Heart right ventricle (tissue), 16 donors: ENCODE results near the gene ARHGDIG. TPM values are rescaled to one million over a fixed set of nuclear protein-coding genes. Genes with fewer than 3 reads are reported as not detected.
A peak's percentile ranks its signal among the peaks of the same experiment; 100 is the strongest.
"Not testable (repeated sequence)": the region's sequence is repeated elsewhere in the genome, so short reads cannot be mapped to it uniquely, and the experiment has no call there.

ENCODE experiments used
- ATAC-seq, 8 donors: fragments of 200-7000 bp; cut with Tn5 transposase; one replicate each; pipeline ENCODE4 v1.9.1; 2020; ENCODE audit warnings: mild to moderate bottlenecking in 8 of 8, moderate library complexity in 8 of 8, moderate number of reproducible peaks in 1 of 8
- DNase-seq, 2 donors: peaks; one replicate each; pipeline ENCODE4 v3.0.0-alpha.2; 2020
- H3K27ac ChIP-seq, 10 donors: fragments of 200-600 bp; sonication (generic) in 2 of 10; one replicate each; pipeline versions ENCODE4 v1.5.0 to v1.8.0; 2020 to 2022; ENCODE audit warnings: mild to moderate bottlenecking in 3 of 10
- H3K27me3 ChIP-seq, 7 donors: fragments of 200-600 bp; one replicate each; pipeline ENCODE4 v1.8.0; 2021 to 2022; ENCODE audit warnings: mild to moderate bottlenecking in 2 of 7
- H3K36me3 ChIP-seq, 9 donors: fragments of 200-600 bp; sonication (generic) in 1 of 9; one replicate each; pipeline versions ENCODE4 v1.5.0 to v1.8.0; 2020 to 2022; ENCODE audit warnings: mild to moderate bottlenecking in 2 of 9
- H3K4me1 ChIP-seq, 9 donors: fragments of 200-600 bp; sonication (generic) in 1 of 9; one replicate each; pipeline versions ENCODE4 v1.5.0 to v1.8.0; 2020 to 2022; ENCODE audit warnings: mild to moderate bottlenecking in 4 of 9
- H3K4me3 ChIP-seq, 10 donors: fragments of 200-600 bp; sonication (generic) in 2 of 10; one replicate each; pipeline versions ENCODE4 v1.5.0 to v1.8.0; 2020 to 2022; ENCODE audit warnings: mild to moderate bottlenecking in 7 of 10, moderate library complexity in 2 of 10
- H3K9me3 ChIP-seq, 11 donors: fragments of 200-600 bp in 10 of 11; sonication (generic) in 2 of 11; one replicate each; pipeline versions ENCODE4 v1.5.0 to v1.8.0; 2013 to 2022; ENCODE audit warnings: mild to moderate bottlenecking in 2 of 11, control low read depth in 1 of 11, moderate library complexity in 1 of 11
- WGBS, 2 donors: extraction: QIAGEN DNeasy Blood & Tissue Kit; methylation state at CpG; one replicate each; pipeline ENCODE4 v1.1.7; 2013; ENCODE audit warnings: inconsistent platforms in 1 of 2; 5-methylcytosine and 5-hydroxymethylcytosine counted together
- intact Hi-C, 10 donors: fragments of 100-400 bp; cut with DNase I; formaldehyde crosslinking; loops; one replicate each; pipeline versions ENCODE4 v1.11.1 to v1.14.2; 2022
- polyA plus RNA-seq, 2 donors: library from polyadenylated mRNA; stranded (reverse); fragments of 200-250 nt; gene quantifications; one replicate each; pipeline ENCODE4 v1.2.3, GENCODE V29; 2013
- total RNA-seq, 10 donors: library from RNA; stranded (reverse); fragmentation: NEBNext Ultra II Directional in 3 of 10; extraction: Animal tissue kit (Norgen Biotek cat#: 25700) in 3 of 10; gene quantifications; one replicate each; pipeline versions ENCODE4 v1.2.1 to v1.2.4, GENCODE V29; 2021 to 2023
- TF ChIP-seq, protein P1 (sequence below), 9 donors: fragments of 200-600 bp; sonication (generic) in 2 of 9; IDR thresholded peaks; one replicate each; pipeline versions ENCODE4 v1.5.0 to v1.8.0; 2021 to 2022; ENCODE audit warnings: antibody characterized with exemption in 9 of 9, mild to moderate bottlenecking in 5 of 9, moderate library complexity in 1 of 9
- donor health status: Arrhythmogenic right ventricular cardiomyopathy.
- donor health status: ischemic (EF 13 %, LVEDD 7.1; RV severe dilation, severe dysfunction).
- donor health status: healthy with polysubstance abuse.
- donor health status: DM: no; HTN: yes; CAD: no.
- donor health status: DM: no; HTN: no; CAD: no.
- donor health status: ischemic (EF 25% LVEDD 6.9; RV normal size, moderate dysfunction).
- donor health status: ischemic (EF 25% LVEDD 5.7; RV mildly dilated, moderate dysfunction).
- donor health status: healthy.
- donor health status: DM: yes; HTN: yes; CAD: no.
- donor health status: Ischemic cardiomyopathy.
- donor health status: ischemic (EF 35%, LVEDD 5.7; RV mildly dilated, moderate dysfunction).
- donor health status: nonischemic (EF 11% LVEDD 7.7; RV severe dilation, severe dysfunction).
- donor health status: DM: yes; HTN: yes; CAD: no.
- donor health status: PGD.
- donor health status: ischemic (EF 29% LVEDD 5.4; RV normal size, mild dysfunction).
- donor health status: nonischemic (EF 23%, LVEDD 6.1; RV moderate dilation, normal function).

Gene ARHGDIG
- total and polyA plus RNA-seq, 12 donors: 0.17 to 16.9 (median 9.1) TPM

DNA sequence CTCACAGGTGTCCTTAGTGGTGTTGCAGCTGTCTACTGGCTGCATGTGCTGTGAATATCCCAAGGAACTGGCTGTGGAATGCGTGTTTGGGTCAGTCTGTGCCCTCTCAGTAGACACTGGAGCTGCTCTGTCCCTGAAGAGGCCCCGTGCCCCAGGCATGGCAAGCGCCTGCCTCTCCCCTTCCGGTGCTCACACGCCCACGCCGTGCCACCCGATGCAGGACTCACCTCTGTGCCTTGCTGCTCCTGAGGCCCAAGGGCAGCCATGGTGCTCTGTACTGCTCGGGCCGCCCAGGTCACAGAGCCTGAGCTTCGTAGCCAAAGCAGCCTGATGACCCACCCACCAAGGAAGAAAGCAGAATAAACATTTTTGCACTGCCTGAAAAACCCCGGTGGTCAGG, 14.7 kb upstream of the ARHGDIG start:
- TF ChIP-seq, protein P1, sequence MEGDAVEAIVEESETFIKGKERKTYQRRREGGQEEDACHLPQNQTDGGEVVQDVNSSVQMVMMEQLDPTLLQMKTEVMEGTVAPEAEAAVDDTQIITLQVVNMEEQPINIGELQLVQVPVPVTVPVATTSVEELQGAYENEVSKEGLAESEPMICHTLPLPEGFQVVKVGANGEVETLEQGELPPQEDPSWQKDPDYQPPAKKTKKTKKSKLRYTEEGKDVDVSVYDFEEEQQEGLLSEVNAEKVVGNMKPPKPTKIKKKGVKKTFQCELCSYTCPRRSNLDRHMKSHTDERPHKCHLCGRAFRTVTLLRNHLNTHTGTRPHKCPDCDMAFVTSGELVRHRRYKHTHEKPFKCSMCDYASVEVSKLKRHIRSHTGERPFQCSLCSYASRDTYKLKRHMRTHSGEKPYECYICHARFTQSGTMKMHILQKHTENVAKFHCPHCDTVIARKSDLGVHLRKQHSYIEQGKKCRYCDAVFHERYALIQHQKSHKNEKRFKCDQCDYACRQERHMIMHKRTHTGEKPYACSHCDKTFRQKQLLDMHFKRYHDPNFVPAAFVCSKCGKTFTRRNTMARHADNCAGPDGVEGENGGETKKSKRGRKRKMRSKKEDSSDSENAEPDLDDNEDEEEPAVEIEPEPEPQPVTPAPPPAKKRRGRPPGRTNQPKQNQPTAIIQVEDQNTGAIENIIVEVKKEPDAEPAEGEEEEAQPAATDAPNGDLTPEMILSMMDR (IDR thresholded peaks at IDR 0.05): no peak
- H3K27me3 ChIP-seq: no peaks in the 10 kb centered on the region
- DNase-seq: no peak
- 76 to 78% methylated on average over 12 of the region's 12 CpGs for WGBS, 2 donors
- no peaks in the 10 kb centered on the region for H3K9me3 ChIP-seq
- intact Hi-C loops: no loop called here
- no peaks in the 10 kb centered on the region for H3K4me1 ChIP-seq
- ATAC-seq: peak in 3 of 8 donors; percentile 6 to 25 (median 8)
- no peak overlapping the region for H3K4me3 ChIP-seq
- H3K27ac ChIP-seq: no peak overlapping the region
- H3K36me3 ChIP-seq: peaks cover 0 to 54% (median 32%) of the 10 kb centered on the region in 9 donors

DNA sequence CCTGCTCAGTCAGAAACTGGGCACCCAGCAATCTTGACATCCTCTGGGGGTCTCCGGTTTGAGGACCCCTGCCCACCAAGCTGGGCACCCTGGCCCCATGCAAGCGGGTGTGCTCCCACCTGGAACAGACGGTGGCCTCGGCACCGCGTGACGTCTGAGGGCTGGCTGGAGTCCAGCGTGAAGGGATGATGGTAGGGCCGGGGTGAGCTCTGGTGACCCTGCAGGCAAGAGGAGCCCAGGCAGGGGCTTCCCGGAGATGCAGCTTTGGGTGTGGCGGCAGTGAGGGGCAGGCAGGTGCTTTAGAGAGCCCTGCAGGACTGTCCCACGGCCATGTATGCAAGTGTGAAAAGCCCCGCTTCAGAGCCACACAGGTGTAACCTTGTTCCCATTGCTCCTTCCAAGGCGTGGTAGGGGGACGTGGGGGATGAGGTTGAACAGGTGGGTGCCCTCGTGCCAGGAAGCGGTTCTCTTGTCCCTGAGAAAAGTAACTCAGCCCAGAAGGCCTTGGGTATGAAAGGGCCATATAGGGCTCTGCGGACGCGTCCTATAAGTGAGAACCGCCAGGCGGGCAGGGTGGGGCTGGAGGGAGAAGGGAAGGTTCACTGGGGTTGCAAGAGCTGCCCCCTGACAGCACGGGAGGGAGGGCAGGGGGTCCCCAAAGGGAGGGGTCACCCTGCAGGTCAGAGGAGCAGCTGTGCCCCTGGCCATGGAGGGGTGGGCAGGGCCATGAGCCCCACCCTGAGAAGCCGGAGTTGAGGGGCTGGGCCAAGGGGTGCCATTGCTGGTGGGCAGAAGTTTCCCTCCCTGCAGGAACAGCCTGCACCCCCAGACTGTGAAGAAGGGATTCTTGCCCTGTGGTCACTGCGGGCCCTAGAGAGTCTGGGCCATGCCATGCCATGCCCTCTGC, 13.9 kb upstream of the ARHGDIG start:
- ATAC-seq (peak in 1 of 8 donors; percentile 9), DNase-seq (no peak)
- Histone ChIP-seq H3K9me3 (no peaks in the 10 kb centered on the region), H3K36me3 (peaks cover 0 to 46% (median 29%) of the 10 kb centered on the region in 9 donors), H3K27me3 (no peaks in the 10 kb centered on the region), H3K27ac (no peak overlapping the region), H3K4me3 (no peak overlapping the region), H3K4me1 (no peaks in the 10 kb centered on the region)
- 70 to 85% methylated on average over 20 to 25 of the region's 25 CpGs for WGBS, 2 donors
- intact Hi-C loops: no loop called here
- TF ChIP-seq, protein P1 (IDR thresholded peaks at IDR 0.05): no peak

DNA sequence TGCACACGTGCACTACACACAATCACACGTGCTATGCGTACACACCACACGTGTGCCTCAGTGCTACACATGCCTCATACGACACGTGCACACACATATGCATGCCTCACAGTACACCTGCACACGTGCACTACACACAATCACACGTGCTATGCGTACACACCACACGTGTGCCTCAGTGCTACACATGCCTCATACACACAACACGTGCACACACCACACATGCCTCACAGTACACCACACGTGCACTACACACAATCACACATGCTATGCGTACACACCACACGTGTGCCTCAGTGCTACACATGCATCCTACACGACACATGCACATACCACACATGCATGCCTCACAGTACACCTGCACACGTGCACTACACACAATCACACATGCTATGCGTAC, 12.8 kb upstream of the ARHGDIG start:
- ATAC-seq, H3K27ac ChIP-seq, H3K4me3 ChIP-seq, H3K9me3 ChIP-seq, DNase-seq, H3K4me1 ChIP-seq, H3K27me3 ChIP-seq, intact Hi-C loops: not testable (repeated sequence)
- H3K36me3 ChIP-seq: peaks cover 0 to 35% (median 20%) of the 10 kb centered on the region in 9 donors
- WGBS, 2 donors: 85 to 90% methylated on average over 17 of the region's 17 CpGs

DNA sequence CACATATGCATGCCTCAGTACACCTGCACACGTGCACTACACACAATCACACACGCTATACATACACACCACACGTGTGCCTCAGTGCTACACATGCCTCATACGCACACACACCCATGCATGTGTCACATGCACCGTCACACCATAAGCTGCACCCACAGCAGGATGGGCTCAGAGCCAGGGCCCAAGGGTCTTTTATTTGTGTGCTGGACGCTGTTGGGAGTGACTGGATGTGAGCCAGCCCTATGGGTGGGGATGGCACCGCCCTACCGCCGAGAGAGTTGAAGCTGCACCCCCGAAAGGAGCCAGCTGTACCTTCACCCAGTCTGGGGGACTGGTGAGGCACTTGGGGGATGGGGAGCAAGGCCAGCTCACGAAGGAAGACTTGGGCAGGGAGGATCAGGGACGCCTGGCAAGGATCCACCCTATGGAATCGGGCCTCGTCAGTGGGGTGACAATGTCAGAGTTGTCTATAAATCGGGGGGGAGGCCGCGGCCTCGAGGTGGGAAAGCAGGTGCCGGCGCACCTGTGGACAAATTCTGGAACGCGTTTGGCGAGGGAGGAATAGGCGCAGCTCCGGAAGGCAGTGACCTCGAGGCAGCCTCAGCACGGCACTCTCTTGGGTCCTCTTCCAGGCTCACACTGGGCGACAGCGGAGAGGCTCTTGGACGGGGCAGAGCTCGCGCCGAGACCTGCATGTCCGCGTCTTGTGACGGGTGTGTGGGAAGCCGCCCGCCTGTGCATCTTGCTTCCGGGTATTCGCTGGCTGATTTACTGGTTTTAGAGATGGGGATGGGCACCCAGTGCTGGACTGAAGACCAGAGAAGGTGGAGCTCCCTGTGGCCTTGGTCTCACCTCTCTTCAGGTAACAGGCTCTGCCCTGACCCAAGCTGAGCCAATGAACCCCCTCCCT, 12.0 kb upstream of the ARHGDIG start:
- H3K27me3 ChIP-seq: no peaks in the 10 kb centered on the region
- peaks cover 0 to 27% (median 12%) of the 10 kb centered on the region in 9 donors for H3K36me3 ChIP-seq
- DNase-seq: no peak
- no peaks in the 10 kb centered on the region for H3K4me1 ChIP-seq
- H3K27ac ChIP-seq: no peak overlapping the region
- no peak for ATAC-seq
- 69 to 70% methylated on average over 40 of the region's 40 CpGs for WGBS, 2 donors
- H3K9me3 ChIP-seq: no peaks in the 10 kb centered on the region
- intact Hi-C loops: no loop called here
- TF ChIP-seq, protein P1 (IDR thresholded peaks at IDR 0.05): no peak
- no peak overlapping the region for H3K4me3 ChIP-seq
